Lung (tissue), 12 donors: Measurements from ENCODE around the gene VPS16. TPM values are rescaled to one million over a fixed set of nuclear protein-coding genes. Genes with fewer than 3 reads are reported as not detected.
"Not testable (repeated sequence)": the region's sequence is repeated elsewhere in the genome, so short reads cannot be mapped to it uniquely, and the experiment has no call there.

Experiments
- ATAC-seq: fragments of 200-7000 bp; cut with Tn5 transposase; one replicate; pipeline ENCODE4 v1.9.1; 2020; ENCODE audit warnings: moderate number of reproducible peaks; ENCODE audit not compliant: insufficient read depth, low FRiP score
- DNase-seq, 3 donors: peaks; one replicate each; pipeline ENCODE4 v3.0.0-alpha.2; 2013 to 2017
- H3K27ac ChIP-seq, 2 donors: one replicate each; pipeline ENCODE4 v1.5.1; 2013; ENCODE audit warnings: mild to moderate bottlenecking in 2 of 2, moderate library complexity in 2 of 2, control low read depth in 1 of 2, inconsistent platforms in 1 of 2, low read depth in 1 of 2, low read length in 1 of 2
- H3K27me3 ChIP-seq, 3 donors: one replicate each; pipeline ENCODE4 v1.5.1; 2013; ENCODE audit warnings: low read length in 2 of 3; ENCODE audit not compliant: control insufficient read depth in 3 of 3, insufficient read depth in 3 of 3
- H3K36me3 ChIP-seq, 4 donors: one replicate each; pipeline ENCODE4 v1.5.1; 2013; ENCODE audit warnings: low read length in 4 of 4, mild to moderate bottlenecking in 1 of 4, moderate library complexity in 1 of 4; ENCODE audit not compliant: control insufficient read depth in 4 of 4, insufficient read depth in 4 of 4
- H3K4me1 ChIP-seq, 5 donors: one replicate each; pipeline ENCODE4 v1.5.1; 2013; ENCODE audit warnings: low read length in 5 of 5, mild to moderate bottlenecking in 2 of 5, moderate library complexity in 1 of 5; ENCODE audit not compliant: control insufficient read depth in 5 of 5, insufficient read depth in 5 of 5
- H3K4me3 ChIP-seq: one replicate; pipeline ENCODE4 v1.5.1; 2013; ENCODE audit warnings: mild to moderate bottlenecking, control low read depth, moderate library complexity
- H3K9ac ChIP-seq, 2 donors: one replicate each; pipeline ENCODE4 v1.5.1; 2013; ENCODE audit warnings: low read length in 2 of 2, control low read depth in 1 of 2; ENCODE audit not compliant: insufficient read depth in 1 of 2
- H3K9me3 ChIP-seq, 4 donors: one replicate each; pipeline ENCODE4 v1.5.1; 2013; ENCODE audit warnings: low read length in 3 of 4, mild to moderate bottlenecking in 1 of 4, moderate library complexity in 1 of 4; ENCODE audit not compliant: control insufficient read depth in 4 of 4, insufficient read depth in 3 of 4
- WGBS, 2 donors: extraction: QIAGEN DNeasy Blood & Tissue Kit; methylation state at CpG; one replicate each; pipeline ENCODE4 v1.1.7; 2013; 5-methylcytosine and 5-hydroxymethylcytosine counted together
- polyA plus RNA-seq, 2 donors: library from polyadenylated mRNA; stranded (reverse); fragments of 200-250 nt; gene quantifications; one replicate each; pipeline ENCODE4 v1.2.1, GENCODE V29; 2013
- total RNA-seq, 2 donors: library from RNA; depleted of rRNA in 1 of 2; stranded (reverse); fragments of >200 nt in 1 of 2; gene quantifications; one replicate each; pipeline ENCODE4 v1.2.1, GENCODE V29; 2014 to 2021
- TF ChIP-seq, protein P1 (sequence below): IDR thresholded peaks from 2 replicates; pipeline ENCODE4 v1.5.1; 2012; ENCODE audit warnings: mild to moderate bottlenecking; ENCODE audit errors: control extremely low read depth, extremely low read depth
- donor health status: control.
- donor health status: control.
- donor health status: Bipolar disorder and iron deficiency.
- donor health status: healthy.
- donor health status: DM: yes; HTN: yes; CAD: no.

VPS16 gene
- total and polyA plus RNA-seq, 4 donors, result 26.1 to 53.4 (median 42.5) TPM

DNA sequence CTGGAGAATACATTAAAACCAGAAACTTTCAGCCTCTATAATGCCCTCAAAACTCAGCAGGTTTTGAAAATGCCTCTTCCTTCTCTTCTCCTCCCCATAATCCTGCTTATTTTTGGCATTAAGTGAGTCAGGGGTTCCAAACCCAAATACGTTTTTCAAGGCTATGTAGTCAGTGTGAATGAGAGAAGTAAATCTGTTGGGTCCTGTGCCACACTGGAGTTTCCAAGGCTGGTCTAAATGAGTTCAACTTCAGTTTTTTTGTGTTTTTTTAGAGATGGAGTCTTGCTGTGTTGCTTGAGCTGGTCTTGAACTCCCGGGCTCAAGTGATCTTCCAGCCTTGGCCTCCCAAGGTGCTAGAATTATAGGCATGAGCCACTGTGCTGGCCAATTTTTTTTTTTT, 53.7 kb downstream of the VPS16 start:
- TF ChIP-seq, protein P1, sequence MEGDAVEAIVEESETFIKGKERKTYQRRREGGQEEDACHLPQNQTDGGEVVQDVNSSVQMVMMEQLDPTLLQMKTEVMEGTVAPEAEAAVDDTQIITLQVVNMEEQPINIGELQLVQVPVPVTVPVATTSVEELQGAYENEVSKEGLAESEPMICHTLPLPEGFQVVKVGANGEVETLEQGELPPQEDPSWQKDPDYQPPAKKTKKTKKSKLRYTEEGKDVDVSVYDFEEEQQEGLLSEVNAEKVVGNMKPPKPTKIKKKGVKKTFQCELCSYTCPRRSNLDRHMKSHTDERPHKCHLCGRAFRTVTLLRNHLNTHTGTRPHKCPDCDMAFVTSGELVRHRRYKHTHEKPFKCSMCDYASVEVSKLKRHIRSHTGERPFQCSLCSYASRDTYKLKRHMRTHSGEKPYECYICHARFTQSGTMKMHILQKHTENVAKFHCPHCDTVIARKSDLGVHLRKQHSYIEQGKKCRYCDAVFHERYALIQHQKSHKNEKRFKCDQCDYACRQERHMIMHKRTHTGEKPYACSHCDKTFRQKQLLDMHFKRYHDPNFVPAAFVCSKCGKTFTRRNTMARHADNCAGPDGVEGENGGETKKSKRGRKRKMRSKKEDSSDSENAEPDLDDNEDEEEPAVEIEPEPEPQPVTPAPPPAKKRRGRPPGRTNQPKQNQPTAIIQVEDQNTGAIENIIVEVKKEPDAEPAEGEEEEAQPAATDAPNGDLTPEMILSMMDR, result no peak
- no peak overlapping the region for H3K27ac ChIP-seq
- WGBS, 2 donors, result 92 to 96% methylated on average over 2 of the region's 2 CpGs

DNA sequence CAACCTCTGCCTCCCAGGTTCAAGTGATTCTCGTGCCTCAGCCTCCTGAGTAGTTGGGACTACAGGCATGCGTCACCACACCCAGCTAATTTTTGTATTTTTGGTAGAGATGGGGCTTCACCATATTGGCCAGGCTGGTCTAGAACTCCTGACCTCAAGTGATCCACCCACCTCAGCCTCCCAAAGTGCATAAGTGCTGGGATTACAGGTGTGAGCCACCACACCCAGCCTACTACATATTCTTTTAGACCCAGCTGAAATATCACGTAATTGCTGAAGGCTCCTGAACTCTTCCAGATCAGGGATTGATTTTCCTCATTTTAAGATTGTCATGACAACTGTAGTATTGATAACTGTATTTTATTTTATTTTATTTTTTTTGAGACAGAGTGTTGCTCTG, 54.6 kb downstream of the VPS16 start:
- peaks cover 0 to 19% (median 0%) of the 10 kb centered on the region in 5 donors for H3K4me1 ChIP-seq
- not testable (repeated sequence) for H3K36me3 ChIP-seq, H3K9me3 ChIP-seq, ATAC-seq, H3K4me3 ChIP-seq, DNase-seq, H3K27me3 ChIP-seq, H3K9ac ChIP-seq, H3K27ac ChIP-seq
- 95 to 97% methylated on average over 3 of the region's 3 CpGs for WGBS, 2 donors

More for the DNA sequence above, 53.7 kb downstream of the VPS16 start:
- H3K4me3 ChIP-seq, result no peak overlapping the region
- H3K4me1 ChIP-seq, result peaks cover 0 to 19% (median 0%) of the 10 kb centered on the region in 5 donors
- H3K9ac ChIP-seq, result no peak overlapping the region
- H3K36me3 ChIP-seq, result no peaks in the 10 kb centered on the region
- H3K27me3 ChIP-seq, result no peaks in the 10 kb centered on the region
- ATAC-seq (no peak), DNase-seq (no peak)
- H3K9me3 ChIP-seq, result no peaks in the 10 kb centered on the region

DNA sequence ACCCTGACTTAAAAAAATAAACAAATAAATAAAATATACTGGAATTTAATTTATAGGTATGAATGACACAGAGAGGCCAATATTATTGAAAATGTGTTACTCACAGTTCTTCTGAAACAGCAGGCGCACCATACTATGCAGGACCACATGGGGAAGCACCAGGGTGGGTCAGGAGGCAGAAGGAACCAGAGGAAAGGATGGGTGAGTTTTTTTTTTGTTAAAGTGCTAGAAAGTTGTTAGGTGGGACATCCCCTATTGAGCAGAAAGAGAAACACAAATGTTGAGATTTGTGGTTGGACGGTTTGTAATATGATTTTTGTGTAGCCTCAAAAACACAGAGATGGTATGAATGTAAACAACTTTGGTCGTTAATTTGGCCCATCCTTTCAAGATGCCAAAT, 58.7 kb downstream of the VPS16 start:
- WGBS, 2 donors, result 86 to 87% methylated on average over 3 of the region's 3 CpGs
- no peak overlapping the region for H3K27ac ChIP-seq
- peaks cover 0 to 1% (median 0%) of the 10 kb centered on the region in 5 donors for H3K4me1 ChIP-seq
- ATAC-seq (no peak), DNase-seq (no peak)
- TF ChIP-seq, protein P1, result no peak
- no peaks in the 10 kb centered on the region for H3K36me3 ChIP-seq
- no peak overlapping the region for H3K4me3 ChIP-seq
- H3K27me3 ChIP-seq, result no peaks in the 10 kb centered on the region
- no peaks in the 10 kb centered on the region for H3K9me3 ChIP-seq
- no peak overlapping the region for H3K9ac ChIP-seq

DNA sequence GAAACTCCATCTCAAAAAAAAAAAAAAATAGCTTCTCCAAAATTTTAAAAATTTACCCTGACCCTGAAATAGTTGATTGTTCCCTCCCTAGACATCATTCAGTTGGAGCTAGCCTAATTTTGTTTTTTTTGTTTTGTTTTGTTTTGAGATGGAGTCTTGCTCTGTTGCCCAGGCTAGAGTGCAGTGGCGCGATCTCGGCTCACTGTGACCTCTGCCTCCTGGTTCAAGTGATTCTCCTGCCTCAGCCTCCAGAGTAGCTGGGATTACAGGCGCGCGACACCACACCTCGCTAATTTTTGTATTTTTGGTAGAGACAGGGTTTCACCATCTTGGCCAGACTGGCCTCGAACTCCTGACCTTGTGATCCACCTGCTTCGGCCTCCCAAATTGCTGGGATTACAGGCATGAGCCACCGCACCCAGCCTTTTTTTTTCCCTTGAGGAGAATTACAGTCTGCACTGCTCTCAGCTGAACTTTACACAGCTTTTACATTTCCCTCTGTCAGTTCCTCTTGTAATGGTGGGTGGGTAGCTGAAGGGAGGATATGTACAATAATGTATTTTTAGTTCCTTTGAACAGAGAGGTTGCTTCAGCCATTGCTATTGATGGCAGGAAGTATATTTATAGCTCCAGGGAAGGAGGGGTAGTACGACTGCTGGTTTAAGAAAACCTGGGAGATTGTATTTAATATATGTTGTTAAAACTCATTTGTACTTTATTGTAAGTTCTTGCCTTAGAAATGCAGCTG, 60.5 kb downstream of the VPS16 start:
- no peaks in the 10 kb centered on the region for H3K27me3 ChIP-seq
- no peaks in the 10 kb centered on the region for H3K36me3 ChIP-seq
- WGBS, 2 donors, result 55 to 79% methylated on average over 11 of the region's 11 CpGs
- no peak overlapping the region for H3K27ac ChIP-seq
- peaks cover 0 to 1% (median 0%) of the 10 kb centered on the region in 5 donors for H3K4me1 ChIP-seq
- no peak for ATAC-seq
- TF ChIP-seq, protein P1, result no peak
- no peak overlapping the region for H3K9ac ChIP-seq
- no peaks in the 10 kb centered on the region for H3K9me3 ChIP-seq
- DNase-seq, result peak in 2 of 3 donors; percentile 14 to 38
- H3K4me3 ChIP-seq, result no peak overlapping the region
